NCI-H128 (cell line): ENCODE data around the gene ATF4.

Experiments
- DNase-seq: peaks from one replicate; lab custom pipeline; 2025; ENCODE audit not compliant: unreplicated experiment; lab: John Stamatoyannopoulos, UW

ATF4 gene

GRCh38 chr22:39556970-39557841, 36.8 kb downstream of the ATF4 start:
- no peak for DNase-seq

GRCh38 chr22:39558254-39558727, 37.9 kb downstream of the ATF4 start:
- DNase-seq: no peak

GRCh38 chr22:39558950-39559349, 38.6 kb downstream of the ATF4 start:
- DNase-seq: no peak

- no peak for DNase-seq
Observed at GRCh38 chr22:39559456-39560105, 39.2 kb downstream of the ATF4 start.

GRCh38 chr22:39560127-39560526, 39.8 kb downstream of the ATF4 start:
- DNase-seq: no peak

GRCh38 chr22:39562839-39563489, 42.6 kb downstream of the ATF4 start:
- DNase-seq: no peak

- DNase-seq: no peak
Observed at GRCh38 chr22:39563571-39564428, 43.4 kb downstream of the ATF4 start.

- DNase-seq: no peak
Observed at GRCh38 chr22:39565414-39565944, 45.1 kb downstream of the ATF4 start.

GRCh38 chr22:39567135-39567946, 47.0 kb downstream of the ATF4 start:
- DNase-seq: no peak

- no peak for DNase-seq
Observed at GRCh38 chr22:39568278-39568981, 48.1 kb downstream of the ATF4 start.

- DNase-seq: no peak
Observed at GRCh38 chr22:39569066-39569465, 48.7 kb downstream of the ATF4 start.

GRCh38 chr22:39570226-39570625, 49.9 kb downstream of the ATF4 start:
- DNase-seq: no peak

GRCh38 chr22:39570665-39571064, 50.3 kb downstream of the ATF4 start, which contains the start of gene CACNA1I:
Gene CACNA1I (plus strand): TSS chr22:39570753. CDS start chr22:39570753, 0 bp downstream.
- DNase-seq: no peak

- no peak for DNase-seq
Observed at GRCh38 chr22:39571538-39571937, 51.2 kb downstream of the ATF4 start.
